Bronchial epithelial cell (primary cell): Measurements from ENCODE around the gene PRR19. TPM values are rescaled to one million over a fixed set of nuclear protein-coding genes. Genes with fewer than 3 reads are reported as not detected.

Experiments
- DNase-seq: peaks from one replicate; pipeline ENCODE4 v3.0.0-alpha.2; 2010; ENCODE audit warnings: low read depth
- FAIRE-seq: peaks from 2 replicates; lab custom pipeline; 2011; peaks lifted over from hg19 to GRCh38; lab: Jason Lieb, UNC
- H3K27me3 ChIP-seq: 2 replicates; pipeline ENCODE4 v1.5.1; 2011; ENCODE audit warnings: low read length; ENCODE audit not compliant: control insufficient read depth, insufficient read depth
- H3K36me3 ChIP-seq: 2 replicates; pipeline ENCODE4 v1.5.1; 2011; ENCODE audit warnings: low read length; ENCODE audit not compliant: control insufficient read depth, insufficient read depth
- H3K4me3 ChIP-seq: 2 replicates; pipeline ENCODE4 v1.5.1; 2011; ENCODE audit warnings: mild to moderate bottlenecking, low read depth, low read length, control low read depth
- CTCF ChIP-seq: IDR thresholded peaks from 2 replicates; pipeline ENCODE4 v1.5.1; 2011; ENCODE audit warnings: mild to moderate bottlenecking, moderate library complexity, low read length, control low read depth, inconsistent platforms; ENCODE audit not compliant: insufficient read depth, severe bottlenecking
- total RNA-seq: library from RNA; depleted of rRNA; stranded (reverse); fragments of >200 nt; gene quantifications from 2 replicates; pipeline ENCODE4 v1.2.1, GENCODE V29; 2014

Gene PRR19
- total RNA-seq, 1 donor from 2014 or later, result not detected

GRCh38 chr19:42287827-42288107 is 14.2 kb upstream of the PRR19 start:
- Histone ChIP-seq H3K27me3 (no peaks in the 10 kb centered on the region), H3K36me3 (peaks cover 49% of the 10 kb centered on the region), H3K4me3 (no peak overlapping the region)
- no peak for DNase-seq
- no peak for FAIRE-seq
- TF ChIP-seq CTCF, result no peak

DNA sequence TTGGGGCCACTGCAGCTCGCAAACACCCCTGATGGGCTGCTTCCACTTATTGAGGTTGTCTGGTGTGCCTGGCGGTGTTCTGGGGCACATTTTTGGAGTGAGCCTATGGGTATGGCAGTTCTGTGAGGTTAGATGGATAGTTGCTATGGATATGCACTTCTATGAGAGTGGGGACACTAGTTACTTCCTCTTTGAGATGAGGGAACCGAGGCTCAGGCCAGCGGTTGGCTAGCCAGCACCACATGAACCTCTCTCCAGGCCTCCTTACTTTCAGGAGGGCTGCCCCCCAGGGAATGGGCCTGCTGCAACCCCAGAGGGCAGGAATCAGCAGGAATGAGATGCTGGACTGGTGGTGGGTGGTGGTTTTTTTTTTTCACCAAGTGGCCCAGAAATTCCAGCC is 13.5 kb upstream of the PRR19 start:
- H3K36me3 ChIP-seq, result peaks cover 54% of the 10 kb centered on the region
- DNase-seq (no peak), FAIRE-seq (no peak)
- no peak overlapping the region for H3K4me3 ChIP-seq
- TF ChIP-seq CTCF, result no peak
- no peaks in the 10 kb centered on the region for H3K27me3 ChIP-seq

GRCh38 chr19:42288881-42289555 is 12.9 kb upstream of the PRR19 start:
- H3K36me3 ChIP-seq, result peaks cover 59% of the 10 kb centered on the region
- no peak for TF ChIP-seq CTCF
- H3K27me3 ChIP-seq, result no peaks in the 10 kb centered on the region
- DNase-seq (no peak), FAIRE-seq (no peak)
- H3K4me3 ChIP-seq, result no peak overlapping the region

DNA sequence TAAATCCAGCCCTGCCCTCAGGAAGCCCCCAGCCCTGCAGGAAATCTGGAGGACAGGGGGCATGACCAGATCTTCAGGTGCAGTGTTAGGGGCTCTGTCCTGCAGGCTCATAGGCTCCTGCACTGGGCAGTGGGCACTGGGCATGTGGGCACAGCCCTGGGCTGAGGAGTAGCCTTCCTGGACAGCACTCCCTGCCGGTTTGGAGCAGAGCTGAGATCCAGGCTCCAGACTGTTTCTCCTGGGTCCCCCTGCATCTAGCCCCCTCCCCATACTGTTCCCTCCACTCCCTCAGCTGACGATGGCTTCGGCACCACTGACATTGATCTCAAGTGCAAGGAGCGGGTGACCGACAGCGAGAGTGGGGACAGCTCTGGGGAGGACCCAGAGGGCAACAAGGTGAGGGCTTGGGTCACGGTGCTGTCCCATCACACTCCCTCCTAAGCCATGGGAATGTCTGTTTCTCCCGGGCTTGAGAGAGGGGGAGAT is 12.3 kb upstream of the PRR19 start:
- no peak overlapping the region for H3K4me3 ChIP-seq
- no peak for DNase-seq
- H3K27me3 ChIP-seq, result no peaks in the 10 kb centered on the region
- H3K36me3 ChIP-seq, result peaks cover 64% of the 10 kb centered on the region
- TF ChIP-seq CTCF, result no peak
- FAIRE-seq, result no peak

DNA sequence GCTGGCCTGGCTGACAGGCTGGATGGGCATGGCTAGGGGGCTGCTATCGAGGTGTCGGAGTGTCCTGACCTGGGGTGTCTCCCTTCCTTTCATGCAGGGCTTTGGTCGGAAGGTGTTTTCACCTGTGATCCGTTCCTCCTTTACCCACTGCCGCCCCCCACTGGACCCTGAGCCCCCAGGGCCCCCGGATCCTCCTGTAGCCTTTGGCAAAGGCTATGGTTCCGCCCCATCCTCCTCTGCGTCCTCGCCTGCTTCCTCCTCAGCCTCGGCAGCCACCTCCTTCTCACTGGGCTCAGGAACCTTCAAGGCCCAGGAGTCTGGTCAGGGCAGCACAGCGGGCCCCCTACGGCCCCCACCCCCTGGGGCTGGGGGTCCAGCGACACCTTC is 11.8 kb upstream of the PRR19 start:
- DNase-seq (no peak), FAIRE-seq (no peak)
- Histone ChIP-seq H3K27me3 (no peaks in the 10 kb centered on the region), H3K4me3 (no peak overlapping the region), H3K36me3 (peaks cover 65% of the 10 kb centered on the region)
- TF ChIP-seq CTCF, result no peak
